ENCODE data around the gene PLA2R1.

Gene PLA2R1

GRCh38 chr2:160062292-160063005 is at the start of gene PLA2R1:
TSS of gene PLA2R1 (minus strand) at chr2:160062615. CDS start at chr2:160062403, 212 bp downstream.
- DNase-seq (ENCODE audit: low spot score), result peak; percentile 31
- FAIRE-seq, result no peak

GRCh38 chr2:160110674-160111239 is 48.3 kb upstream of the PLA2R1 start:
- no peak for DNase-seq (ENCODE audit: low spot score)
- FAIRE-seq, result no peak

- peak; percentile 76 for DNase-seq (ENCODE audit: low spot score)
- peak; percentile 88 for FAIRE-seq
These were observed 47.7 kb upstream of the PLA2R1 start for GRCh38 chr2:160109939-160110673.

GRCh38 chr2:160109243-160109642 is 46.8 kb upstream of the PLA2R1 start:
- DNase-seq (ENCODE audit: low spot score), result no peak
- no peak for FAIRE-seq

- DNase-seq (ENCODE audit: low spot score) (no peak), FAIRE-seq (no peak)
These were observed 46.2 kb upstream of the PLA2R1 start for GRCh38 chr2:160108646-160109045.

- DNase-seq (ENCODE audit: low spot score), result no peak
- FAIRE-seq, result no peak
These were observed 43.0 kb upstream of the PLA2R1 start for GRCh38 chr2:160105366-160105765.

GRCh38 chr2:160104115-160104514 is 41.7 kb upstream of the PLA2R1 start:
- FAIRE-seq, result no peak
- no peak for DNase-seq (ENCODE audit: low spot score)

- no peak for DNase-seq (ENCODE audit: low spot score)
- FAIRE-seq, result no peak
These were observed 34.9 kb upstream of the PLA2R1 start for GRCh38 chr2:160097326-160097725.

GRCh38 chr2:160096409-160096808 is 34.0 kb upstream of the PLA2R1 start:
- DNase-seq (ENCODE audit: low spot score), result no peak
- no peak for FAIRE-seq

GRCh38 chr2:160092445-160092844 is 30.0 kb upstream of the PLA2R1 start:
- FAIRE-seq (no peak), DNase-seq (ENCODE audit: low spot score) (no peak)

- FAIRE-seq (no peak), DNase-seq (ENCODE audit: low spot score) (no peak)
These were observed 29.0 kb upstream of the PLA2R1 start for GRCh38 chr2:160091381-160091780.

GRCh38 chr2:160087854-160088745 is 25.7 kb upstream of the PLA2R1 start:
- no peak for DNase-seq (ENCODE audit: low spot score)
- no peak for FAIRE-seq

- no peak for DNase-seq (ENCODE audit: low spot score)
- FAIRE-seq, result no peak
These were observed 23.2 kb upstream of the PLA2R1 start for GRCh38 chr2:160085662-160086061.

GRCh38 chr2:160077912-160078810 is 15.7 kb upstream of the PLA2R1 start:
- FAIRE-seq (peak; percentile 72), DNase-seq (ENCODE audit: low spot score) (no peak)

- FAIRE-seq (no peak), DNase-seq (ENCODE audit: low spot score) (no peak)
These were observed 14.5 kb upstream of the PLA2R1 start for GRCh38 chr2:160076914-160077313.

- no peak for DNase-seq (ENCODE audit: low spot score)
- no peak for FAIRE-seq
These were observed 13.8 kb upstream of the PLA2R1 start for GRCh38 chr2:160076241-160076640.

GRCh38 chr2:160075171-160075570 is 12.8 kb upstream of the PLA2R1 start:
- FAIRE-seq (no peak), DNase-seq (ENCODE audit: low spot score) (no peak)

GRCh38 chr2:160073284-160073888 is 11.0 kb upstream of the PLA2R1 start:
- FAIRE-seq, result no peak

GRCh38 chr2:160068906-160069305 is 6.5 kb upstream of the PLA2R1 start:
- no peak for FAIRE-seq
- DNase-seq (ENCODE audit: low spot score), result no peak

More at GRCh38 chr2:160073284-160073888, 11.0 kb upstream of the PLA2R1 start:
- no peak for DNase-seq (ENCODE audit: low spot score)

- no peak for FAIRE-seq
- DNase-seq (ENCODE audit: low spot score), result no peak
These were observed 2.5 kb upstream of the PLA2R1 start for GRCh38 chr2:160064916-160065315.
